Subcutaneous adipose tissue (tissue), 4 donors: ENCODE measurements around the gene CLIC3. TPM values are rescaled to one million over a fixed set of nuclear protein-coding genes. Genes with fewer than 3 reads are reported as not detected.

Source experiments
- CTCF ChIP-seq: fragments of 450-650 bp; IDR thresholded peaks from one replicate; pipeline ENCODE4 v1.5.1; 2016; ENCODE audit warnings: low read depth, mild to moderate bottlenecking, control low read depth, antibody characterized with exemption, moderate library complexity
- total RNA-seq, 4 donors: library from RNA; depleted of rRNA; stranded (reverse); fragments of >200 nt; gene quantifications; one replicate each; pipeline ENCODE4 v1.1.0, GENCODE V29; 2016

The CLIC3 gene
- total RNA-seq, 4 donors from 2014 or later: 1.8 to 2.2 TPM; not detected in 2

- TF ChIP-seq CTCF: no peak
These were observed 11.8 kb downstream of the CLIC3 start for GRCh38 chr9:136984464-136985026.

- TF ChIP-seq CTCF: no peak
These were observed 12.6 kb downstream of the CLIC3 start for GRCh38 chr9:136983656-136984314.

GRCh38 chr9:136983167-136983566, 13.2 kb downstream of the CLIC3 start:
- no peak for TF ChIP-seq CTCF

GRCh38 chr9:136982232-136983051, 13.9 kb downstream of the CLIC3 start, which contains the start of gene LCNL1:
TSS of gene LCNL1 (plus strand) at chr9:136982993. CDS start at chr9:136983587, 594 bp downstream.
- no peak for TF ChIP-seq CTCF

- TF ChIP-seq CTCF: no peak
These were observed 14.7 kb downstream of the CLIC3 start for GRCh38 chr9:136981588-136982231.

- no peak for TF ChIP-seq CTCF
These were observed 15.5 kb downstream of the CLIC3 start for GRCh38 chr9:136980669-136981478.
